SU-DHL-6 (cell line): Measurements from ENCODE around the gene SDC3.

Experiments
- CTCF ChIP-seq: fragments of 200-600 bp; sonication (generic); IDR thresholded peaks from one replicate; pipeline ENCODE4 v1.5.1; 2017; ENCODE audit warnings: antibody characterized with exemption, mild to moderate bottlenecking, low read length, moderate library complexity; ENCODE audit not compliant: insufficient read depth, poor library complexity, severe bottlenecking
- EZH2phosphoT487 ChIP-seq: fragments of 200-600 bp; sonication (generic), shearing (Covaris generic); conservative IDR thresholded peaks from 2 replicates; pipeline ENCODE4 v1.6.1; 2018; ENCODE audit warnings: mild to moderate bottlenecking, antibody characterized with exemption, low read length, moderate library complexity, mixed read lengths

GRCh38 chr1:30879940-30880677 lies 28.4 kb downstream of the SDC3 start:
- no peak for TF ChIP-seq CTCF
- no peak for TF ChIP-seq EZH2phosphoT487
